ENCODE data around the gene MZF1.

The MZF1 gene

DNA sequence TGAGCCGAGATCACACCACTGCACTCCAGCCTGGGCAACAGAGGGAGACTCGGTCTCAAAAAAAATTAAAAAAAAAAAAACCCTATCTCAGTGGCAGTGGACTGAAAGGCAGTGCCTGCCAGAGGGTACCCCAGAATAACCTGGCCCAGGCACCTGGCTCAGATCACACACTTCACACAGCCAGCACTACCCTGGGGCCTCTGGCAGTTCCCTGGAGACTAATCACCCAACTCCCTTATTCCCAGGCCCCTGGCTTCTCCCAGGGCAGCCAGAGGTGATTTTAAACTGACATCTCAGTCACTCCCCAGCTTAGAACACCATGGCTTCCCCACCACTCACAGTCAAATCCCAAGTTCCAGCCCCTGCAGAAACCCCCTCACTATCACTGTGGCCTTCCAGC is 57.9 kb downstream of the MZF1 start:
- in situ Hi-C loops (cut with HindIII; ENCODE audit: low sequenced_read_pairs) = no loop called here

GRCh38 chr19:58514564-58515022 is 58.5 kb downstream of the MZF1 start:
- in situ Hi-C loops (cut with HindIII; ENCODE audit: low sequenced_read_pairs) = no loop called here

DNA sequence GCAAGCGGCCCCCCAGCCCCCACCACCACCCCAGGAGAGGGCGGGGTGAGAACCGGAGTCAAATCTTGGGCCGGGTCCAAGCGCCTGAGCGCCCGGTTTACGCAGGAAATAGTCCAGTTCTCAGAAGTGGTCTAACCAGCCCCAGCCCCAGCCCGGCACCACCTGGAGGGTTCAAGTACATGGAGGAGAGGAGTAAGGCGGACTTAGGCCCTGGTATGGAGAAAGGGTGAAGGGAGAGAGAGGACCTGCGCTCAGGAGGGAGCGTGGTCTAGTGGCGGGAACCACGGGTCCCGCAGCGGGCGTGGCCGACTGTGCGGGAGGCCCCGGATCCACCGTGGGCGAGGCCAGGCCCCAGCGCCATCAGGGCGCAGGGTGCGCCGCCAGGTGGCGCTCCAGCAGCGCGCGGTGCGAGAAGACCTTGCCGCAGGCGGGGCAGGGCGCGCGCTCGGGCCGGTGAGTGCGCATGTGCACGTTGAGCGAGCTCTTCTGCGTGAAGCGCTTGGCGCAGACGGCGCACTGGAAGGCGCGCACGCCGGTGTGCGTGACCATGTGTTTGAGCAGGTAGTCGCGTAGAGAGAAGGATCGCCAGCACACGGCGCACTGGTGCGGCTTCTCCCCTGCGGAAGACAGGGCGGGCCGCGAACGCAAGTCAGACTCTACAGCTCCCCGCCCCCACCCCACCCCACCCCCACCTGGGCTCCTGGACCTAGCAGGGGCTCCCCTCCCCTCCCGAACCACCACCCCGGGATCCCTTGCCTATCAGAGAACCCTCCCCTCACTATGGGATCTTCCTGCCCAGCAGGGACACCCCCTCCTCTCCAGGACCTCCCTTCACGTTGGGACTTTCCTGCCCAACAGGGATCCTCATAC is 59.2 kb downstream of the MZF1 start:
- in situ Hi-C loops (cut with HindIII; ENCODE audit: low sequenced_read_pairs) = no loop called here

GRCh38 chr19:58513213-58513693 is 59.9 kb downstream of the MZF1 start:
- in situ Hi-C loops (cut with HindIII; ENCODE audit: low sequenced_read_pairs) = no loop called here

All from DLD1 (cell line).